DMS114 treated with DMSO at 0.1 percent for 48 hours (cell line): Measurements from ENCODE around the gene TRIM60.
"Not testable (repeated sequence)": the region's sequence is repeated elsewhere in the genome, so short reads cannot be mapped to it uniquely, and the experiment has no call there.

Experiments used
- DNase-seq: peaks from one replicate; lab custom pipeline; 2025; ENCODE audit not compliant: unreplicated experiment; lab: John Stamatoyannopoulos, UW

Gene TRIM60

DNA sequence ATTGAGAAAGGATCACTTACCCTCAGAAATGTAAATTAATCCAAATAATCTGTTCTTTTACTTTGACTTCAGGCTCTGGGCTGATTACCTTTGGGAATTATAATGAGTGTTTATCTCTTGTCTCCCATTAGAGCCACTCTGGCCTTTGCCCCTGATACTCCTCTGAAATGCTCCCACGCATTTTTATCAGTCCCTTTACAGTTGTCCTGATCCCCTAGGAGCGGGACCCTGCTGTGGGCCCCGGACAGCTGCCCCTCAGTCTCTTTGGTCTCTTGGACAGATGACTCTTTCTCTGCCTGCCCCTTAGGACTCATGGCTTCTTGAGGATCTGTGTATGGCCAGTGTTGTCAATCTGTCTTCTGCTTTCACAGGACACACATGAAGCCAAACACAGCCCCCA, 20.8 kb downstream of the TRIM60 start:
- no peak for DNase-seq

DNA sequence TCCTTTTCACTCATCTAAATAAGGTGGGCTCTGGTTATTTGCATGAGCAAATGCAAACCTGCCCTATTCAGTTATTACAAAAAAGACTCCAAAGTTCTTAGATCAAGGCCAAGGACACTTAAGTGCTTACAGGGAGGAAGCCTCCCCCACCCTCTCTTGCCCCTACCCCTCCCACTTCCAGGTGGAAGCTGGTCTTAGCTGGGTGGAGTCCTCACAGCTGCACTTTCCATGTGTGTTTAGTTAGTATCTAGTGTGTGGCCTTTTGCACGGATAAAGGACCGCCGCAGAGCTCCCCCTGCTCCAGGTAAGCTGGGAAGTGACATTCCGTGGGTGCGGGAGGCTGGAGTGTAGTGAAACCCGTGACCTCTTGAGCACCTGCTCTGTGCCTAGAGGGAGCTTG, 21.8 kb downstream of the TRIM60 start, which contains the start of gene TRIM75:
TSS of gene TRIM75 (plus strand) at position 222 of the 400 bp plus-strand sequence. CDS start 5,282 bp downstream, outside the sequence.
- DNase-seq = no peak

- DNase-seq = no peak
These were observed 23.8 kb downstream of the TRIM60 start for GRCh38 chr4:165055601-165056000.

DNA sequence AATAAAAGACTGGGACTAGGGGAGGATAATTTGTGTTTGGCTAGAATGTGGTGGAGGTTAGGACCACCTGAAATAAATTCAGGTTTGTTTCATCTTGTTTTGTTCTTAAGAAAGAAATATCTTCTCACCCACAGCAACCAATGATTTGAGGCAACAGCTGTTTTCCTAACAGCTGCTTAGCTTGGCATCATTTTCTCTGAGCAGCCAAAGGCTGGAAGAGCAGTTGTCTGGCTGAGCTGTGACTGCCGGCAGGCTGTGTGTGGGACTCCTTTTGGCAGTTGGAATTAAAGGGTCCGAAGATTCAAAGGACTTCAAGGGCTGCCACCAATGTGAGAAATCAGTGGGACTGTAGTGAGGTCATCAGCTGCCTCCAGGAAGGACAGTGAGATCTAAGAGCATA, 26.9 kb downstream of the TRIM60 start:
- no peak for DNase-seq

DNA sequence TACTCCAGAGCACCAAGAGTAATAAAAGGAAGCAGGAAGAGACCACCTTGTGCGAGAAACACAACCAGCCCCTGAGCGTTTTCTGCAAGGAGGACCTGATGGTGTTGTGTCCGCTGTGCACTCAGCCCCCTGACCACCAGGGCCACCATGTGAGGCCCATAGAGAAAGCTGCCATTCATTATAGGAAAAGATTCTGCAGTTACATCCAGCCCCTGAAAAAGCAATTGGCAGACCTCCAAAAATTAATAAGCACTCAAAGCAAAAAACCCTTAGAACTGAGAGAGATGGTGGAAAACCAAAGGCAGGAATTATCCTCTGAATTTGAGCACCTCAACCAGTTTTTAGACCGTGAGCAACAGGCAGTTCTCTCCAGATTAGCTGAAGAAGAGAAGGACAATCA, 27.6 kb downstream of the TRIM60 start:
- DNase-seq = no peak

GRCh38 chr4:165060938-165061337, 29.1 kb downstream of the TRIM60 start:
- DNase-seq = no peak

DNA sequence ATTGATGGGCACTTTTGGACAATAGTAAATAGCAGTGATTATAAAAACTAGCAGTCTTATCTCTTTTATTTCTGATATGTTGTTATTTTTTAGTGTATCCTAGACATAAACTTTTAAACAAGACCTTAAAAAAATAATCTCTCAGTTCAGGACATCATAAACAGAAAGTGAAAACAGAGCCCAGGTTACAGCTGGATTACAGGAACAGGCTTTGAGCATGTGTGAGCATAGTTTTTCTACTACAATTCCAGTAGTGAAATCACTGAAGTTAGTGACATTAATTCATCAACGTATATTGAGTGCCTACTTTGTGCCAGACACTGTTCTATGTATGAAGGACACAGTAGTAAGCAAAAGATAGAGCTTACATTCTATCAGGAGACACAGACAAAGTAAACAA, 38.8 kb downstream of the TRIM60 start:
- DNase-seq = no peak

- DNase-seq = not testable (repeated sequence)
These were observed 41.5 kb downstream of the TRIM60 start for GRCh38 chr4:165073346-165073745.

- no peak for DNase-seq
These were observed 45.3 kb downstream of the TRIM60 start for GRCh38 chr4:165077034-165077578.

DNA sequence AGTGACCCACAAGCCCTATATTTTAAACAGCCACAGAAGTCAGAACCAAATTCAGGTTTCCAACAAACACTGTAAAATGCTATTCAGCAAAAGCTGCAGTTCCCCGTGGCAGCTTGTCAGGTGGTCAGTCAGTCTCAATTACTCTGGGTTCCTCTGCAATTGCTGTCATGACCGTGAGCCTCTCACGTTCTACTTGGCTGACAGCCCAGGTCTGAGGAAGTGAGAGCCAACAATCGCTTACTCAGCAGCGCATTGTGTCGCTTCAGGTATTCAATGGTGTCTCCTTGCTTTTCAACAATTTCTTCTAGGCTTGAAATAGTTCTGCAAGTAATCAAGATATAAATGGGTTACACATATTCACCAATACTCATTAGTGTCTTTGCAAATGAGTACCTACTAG, 47.7 kb downstream of the TRIM60 start:
- DNase-seq = no peak

DNA sequence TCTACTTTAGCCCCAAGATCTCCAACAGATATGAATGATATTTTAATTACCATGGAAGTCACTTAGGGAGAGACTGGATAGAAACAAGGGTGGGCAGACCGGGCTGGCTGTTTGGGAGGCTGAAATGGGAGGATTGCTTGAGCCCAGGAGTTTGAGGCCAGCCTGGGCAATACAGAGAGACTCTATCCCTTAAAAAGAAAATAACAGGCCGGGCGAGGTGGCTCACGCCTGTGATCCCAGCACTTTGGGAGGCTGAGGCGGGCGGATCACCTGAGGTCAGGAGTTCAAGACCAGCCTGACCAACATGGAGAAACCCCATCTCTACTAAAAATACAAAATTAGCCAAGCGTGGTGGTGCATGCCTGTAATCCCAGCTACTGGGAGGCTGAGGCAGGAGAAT, 53.0 kb downstream of the TRIM60 start:
- not testable (repeated sequence) for DNase-seq

GRCh38 chr4:165085946-165086345, 54.1 kb downstream of the TRIM60 start:
- no peak for DNase-seq

DNA sequence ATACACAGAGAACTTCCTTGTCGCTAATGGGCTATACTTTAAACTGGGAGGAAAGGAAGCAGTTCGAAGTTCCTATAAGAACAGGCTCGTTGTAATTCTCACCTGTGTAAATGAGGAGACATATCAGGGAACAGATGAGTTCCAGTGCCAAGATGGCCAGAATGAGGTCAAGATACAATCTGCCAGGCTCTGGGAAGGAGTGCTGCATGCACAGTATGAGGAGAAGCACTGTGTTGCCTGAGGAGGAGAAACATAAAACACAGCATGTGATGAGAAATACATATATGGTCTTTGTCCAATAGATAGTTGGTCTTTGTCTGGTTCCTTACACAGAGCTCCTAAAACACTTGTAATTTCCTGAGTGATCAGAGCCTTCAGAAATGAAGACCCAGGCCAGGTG, 56.6 kb downstream of the TRIM60 start:
- no peak for DNase-seq
